KMS-11 (cell line): Measurements from ENCODE around the gene ADGRV1.

Experiments used
- H2AFZ ChIP-seq: fragments of 200-600 bp; sonication (generic); 2 replicates; pipeline ENCODE4 v1.6.1; 2016; ENCODE audit warnings: antibody characterized with exemption, mixed run types, low read depth
- H3K27ac ChIP-seq: fragments of 200-600 bp; sonication (generic); 2 replicates; pipeline ENCODE4 v1.6.1; 2016; ENCODE audit warnings: mild to moderate bottlenecking, mixed run types
- H3K27me3 ChIP-seq: fragments of 200-600 bp; sonication (generic); 2 replicates; pipeline ENCODE4 v1.6.1; 2017; ENCODE audit warnings: mild to moderate bottlenecking, low read depth, mixed run types, moderate library complexity; ENCODE audit not compliant: insufficient read depth
- H3K36me3 ChIP-seq: fragments of 200-600 bp; sonication (generic); 2 replicates; pipeline ENCODE4 v1.6.1; 2017; ENCODE audit warnings: mild to moderate bottlenecking, mixed run types; ENCODE audit not compliant: insufficient read depth
- H3K4me1 ChIP-seq: fragments of 200-600 bp; sonication (generic); 2 replicates; pipeline ENCODE4 v1.6.1; 2016; ENCODE audit warnings: mild to moderate bottlenecking, low read depth, mixed run types; ENCODE audit not compliant: poor library complexity, severe bottlenecking
- H3K4me2 ChIP-seq: fragments of 200-600 bp; sonication (generic); 2 replicates; pipeline ENCODE4 v1.7.0; 2016; ENCODE audit warnings: mild to moderate bottlenecking, mixed run types
- H3K4me3 ChIP-seq: fragments of 200-600 bp; sonication (generic); IDR thresholded peaks from 2 replicates; pipeline ENCODE4 v1.6.1; 2017; ENCODE audit warnings: low read depth, low read length, mixed read lengths; ENCODE audit not compliant: insufficient read depth
- H3K79me2 ChIP-seq: fragments of 200-600 bp; sonication (generic); 2 replicates; pipeline ENCODE4 v1.6.1; 2016; ENCODE audit warnings: low read depth, mixed run types; ENCODE audit not compliant: insufficient read depth
- H3K9ac ChIP-seq: fragments of 200-600 bp; sonication (generic); 2 replicates; pipeline ENCODE4 v1.6.1; 2016; ENCODE audit warnings: mild to moderate bottlenecking, mixed run types
- H4K20me1 ChIP-seq: fragments of 200-600 bp; sonication (generic); 2 replicates; pipeline ENCODE4 v1.6.1; 2016; ENCODE audit warnings: mild to moderate bottlenecking, mixed run types; ENCODE audit not compliant: insufficient read depth
- TF ChIP-seq, protein P1 (sequence below): fragments of 200-600 bp; sonication (generic); conservative IDR thresholded peaks from 2 replicates; pipeline ENCODE4 v1.6.1; 2017; ENCODE audit warnings: low read depth, mild to moderate bottlenecking, antibody characterized with exemption, low read length, moderate library complexity, mixed read lengths

ADGRV1 gene

DNA sequence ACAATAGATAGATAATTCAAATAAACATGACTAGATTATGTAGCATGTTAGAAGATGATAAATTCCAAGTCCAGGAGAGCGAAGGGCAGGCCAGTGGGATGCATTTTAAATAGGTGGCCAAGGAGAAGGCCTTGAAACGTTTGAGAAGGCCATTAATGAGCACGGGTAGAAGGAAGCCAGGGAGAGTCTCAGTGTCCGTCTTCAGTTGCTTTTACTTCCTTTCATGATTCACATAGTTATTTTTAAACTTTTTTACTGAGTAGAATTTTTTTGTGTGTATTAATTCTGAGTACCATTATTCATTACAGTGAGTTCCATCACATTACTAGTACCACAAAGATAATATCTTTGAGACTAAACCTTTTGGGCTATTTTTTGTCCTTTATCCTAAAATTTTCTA lies 565.3 kb downstream of the ADGRV1 start:
- no peaks in the 10 kb centered on the region for H3K4me1 ChIP-seq
- H3K4me2 ChIP-seq, result no peak overlapping the region
- TF ChIP-seq, protein P1, sequence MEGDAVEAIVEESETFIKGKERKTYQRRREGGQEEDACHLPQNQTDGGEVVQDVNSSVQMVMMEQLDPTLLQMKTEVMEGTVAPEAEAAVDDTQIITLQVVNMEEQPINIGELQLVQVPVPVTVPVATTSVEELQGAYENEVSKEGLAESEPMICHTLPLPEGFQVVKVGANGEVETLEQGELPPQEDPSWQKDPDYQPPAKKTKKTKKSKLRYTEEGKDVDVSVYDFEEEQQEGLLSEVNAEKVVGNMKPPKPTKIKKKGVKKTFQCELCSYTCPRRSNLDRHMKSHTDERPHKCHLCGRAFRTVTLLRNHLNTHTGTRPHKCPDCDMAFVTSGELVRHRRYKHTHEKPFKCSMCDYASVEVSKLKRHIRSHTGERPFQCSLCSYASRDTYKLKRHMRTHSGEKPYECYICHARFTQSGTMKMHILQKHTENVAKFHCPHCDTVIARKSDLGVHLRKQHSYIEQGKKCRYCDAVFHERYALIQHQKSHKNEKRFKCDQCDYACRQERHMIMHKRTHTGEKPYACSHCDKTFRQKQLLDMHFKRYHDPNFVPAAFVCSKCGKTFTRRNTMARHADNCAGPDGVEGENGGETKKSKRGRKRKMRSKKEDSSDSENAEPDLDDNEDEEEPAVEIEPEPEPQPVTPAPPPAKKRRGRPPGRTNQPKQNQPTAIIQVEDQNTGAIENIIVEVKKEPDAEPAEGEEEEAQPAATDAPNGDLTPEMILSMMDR, result no peak
- H2AFZ ChIP-seq, result no peak overlapping the region
- no peak overlapping the region for H3K9ac ChIP-seq
- H3K27me3 ChIP-seq, result no peaks in the 10 kb centered on the region
- H3K79me2 ChIP-seq, result no peaks in the 10 kb centered on the region
- H4K20me1 ChIP-seq, result no peaks in the 10 kb centered on the region
- no peak overlapping the region for H3K4me3 ChIP-seq
- no peak overlapping the region for H3K27ac ChIP-seq
- no peaks in the 10 kb centered on the region for H3K36me3 ChIP-seq

DNA sequence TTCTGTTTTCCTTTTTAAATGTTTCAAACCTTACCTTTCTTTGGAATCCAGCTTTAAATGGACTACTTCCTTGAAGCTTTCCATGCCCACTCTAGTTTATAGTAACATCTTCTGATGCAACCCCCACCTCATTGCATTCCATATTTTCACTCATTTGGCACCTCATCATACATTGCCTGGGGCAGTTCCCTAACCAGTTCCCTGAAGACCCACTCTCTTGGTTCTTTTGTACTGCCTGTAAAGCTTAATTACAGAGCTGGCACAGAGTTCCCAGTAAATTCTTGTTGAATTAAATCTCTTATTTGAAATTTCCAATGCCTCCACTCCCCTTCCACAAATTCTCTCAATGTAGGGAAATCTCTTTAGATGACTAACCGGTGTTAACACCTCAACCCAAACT lies 567.3 kb downstream of the ADGRV1 start:
- H3K4me3 ChIP-seq, result no peak overlapping the region
- H3K27ac ChIP-seq, result no peak overlapping the region
- H3K4me2 ChIP-seq, result no peak overlapping the region
- no peak overlapping the region for H2AFZ ChIP-seq
- no peaks in the 10 kb centered on the region for H3K4me1 ChIP-seq
- no peaks in the 10 kb centered on the region for H3K27me3 ChIP-seq
- H3K9ac ChIP-seq, result no peak overlapping the region
- no peaks in the 10 kb centered on the region for H3K79me2 ChIP-seq
- H3K36me3 ChIP-seq, result no peaks in the 10 kb centered on the region
- TF ChIP-seq, protein P1, result no peak
- H4K20me1 ChIP-seq, result no peaks in the 10 kb centered on the region

- TF ChIP-seq, protein P1, result no peak
- H3K27me3 ChIP-seq, result no peaks in the 10 kb centered on the region
- H3K79me2 ChIP-seq, result no peaks in the 10 kb centered on the region
- H3K4me2 ChIP-seq, result no peak overlapping the region
- no peaks in the 10 kb centered on the region for H3K36me3 ChIP-seq
- H2AFZ ChIP-seq, result no peak overlapping the region
- no peak overlapping the region for H3K9ac ChIP-seq
- no peak overlapping the region for H3K4me3 ChIP-seq
- H4K20me1 ChIP-seq, result no peaks in the 10 kb centered on the region
- no peak overlapping the region for H3K27ac ChIP-seq
- H3K4me1 ChIP-seq, result no peaks in the 10 kb centered on the region
Observed at GRCh38 chr5:91126448-91126847, 567.9 kb downstream of the ADGRV1 start.

- Histone ChIP-seq H3K4me3 (no peak overlapping the region), H3K4me1 (no peaks in the 10 kb centered on the region), H2AFZ (no peak overlapping the region), H3K4me2 (no peak overlapping the region), H4K20me1 (no peaks in the 10 kb centered on the region), H3K79me2 (no peaks in the 10 kb centered on the region), H3K27ac (no peak overlapping the region), H3K27me3 (no peaks in the 10 kb centered on the region), H3K36me3 (no peaks in the 10 kb centered on the region), H3K9ac (no peak overlapping the region)
- TF ChIP-seq, protein P1, result no peak
Observed at GRCh38 chr5:91126888-91127287, 568.3 kb downstream of the ADGRV1 start.
